Measurements from ENCODE around the gene NCS1. TPM values are rescaled to one million over a fixed set of nuclear protein-coding genes. Genes with fewer than 3 reads are reported as not detected.

The NCS1 gene
- total and polyA plus RNA-seq, 9 of the 15 experiments (the other 6 are each of a cell fraction or from before 2014, with no cell fraction given): 0.28 to 27.0 (median 9.6) TPM

DNA sequence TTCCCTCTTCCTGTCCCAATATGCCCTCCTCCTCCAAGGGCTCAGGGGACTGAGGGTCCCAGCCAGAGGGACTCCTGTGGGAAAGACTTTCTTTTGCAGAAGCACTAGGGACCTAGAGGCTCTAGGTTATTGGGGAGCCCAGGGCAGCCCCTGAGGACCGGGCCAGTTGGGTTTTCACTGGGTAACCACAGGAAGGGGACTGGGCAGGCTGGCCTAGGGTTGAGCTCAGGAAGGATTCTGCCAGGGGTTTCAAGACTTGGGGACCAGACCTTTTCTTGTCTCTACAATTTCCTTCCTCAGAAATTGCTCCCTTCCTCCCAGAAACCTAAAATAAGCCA, 69.0 kb downstream of the NCS1 start:
- BruUV-seq (replicated peaks): no TSS peak
- Histone ChIP-seq H3K36me3 (ENCODE audit: control insufficient read depth, insufficient read depth, low read length) (no peaks in the 10 kb centered on the region), H2AFZ (ENCODE audit: low read depth, low read length) (peak overlapping the region; percentile 96), H4K20me1 (replicated peaks; ENCODE audit: control insufficient read depth, insufficient read depth, low read length) (no peaks in the 10 kb centered on the region), H3K9ac (ENCODE audit: insufficient read depth in 1 of 2, low read depth in 2 of 2, low read length in 2 of 2) (no peak overlapping the region), H3K79me2 (ENCODE audit: control insufficient read depth, insufficient read depth, low read length) (no peaks in the 10 kb centered on the region), H3K9me3 (replicated peaks; ENCODE audit: control insufficient read depth, insufficient read depth, low read depth, low read length) (no peaks in the 10 kb centered on the region; the same call in 1 of the 2 replicates), H3K4me1 (replicated peaks in 1 of 2; ENCODE audit: control insufficient read depth in 2 of 2, insufficient read depth in 2 of 2, low read length in 2 of 2) (peaks cover 27 to 28% of the 10 kb centered on the region in 2 experiments), H3K4me3 (no peak overlapping the region), H3K9me1 (ENCODE audit: control insufficient read depth, insufficient read depth, low read length) (no peaks in the 10 kb centered on the region), H3K4me2 (ENCODE audit: insufficient read depth, low read length) (no peak overlapping the region), H3K27ac (ENCODE audit: extremely low read depth, low read depth, low read length) (no peak overlapping the region), H3K27me3 (ENCODE audit: control insufficient read depth in 2 of 2, insufficient read depth in 2 of 2, low read length in 2 of 2) (no peaks in the 10 kb centered on the region)
- TF ChIP-seq ZNF408 (CRISPR knock-in tag; IDR thresholded peaks at IDR 0.05; ENCODE audit: low read depth): no peak
- no peak for TF ChIP-seq CTBP1 (IDR thresholded peaks at IDR 0.05; ENCODE audit: borderline replicate concordance)
- TF ChIP-seq ZNF224 (CRISPR knock-in tag; IDR thresholded peaks at IDR 0.05): no peak
- TF ChIP-seq, protein P1, sequence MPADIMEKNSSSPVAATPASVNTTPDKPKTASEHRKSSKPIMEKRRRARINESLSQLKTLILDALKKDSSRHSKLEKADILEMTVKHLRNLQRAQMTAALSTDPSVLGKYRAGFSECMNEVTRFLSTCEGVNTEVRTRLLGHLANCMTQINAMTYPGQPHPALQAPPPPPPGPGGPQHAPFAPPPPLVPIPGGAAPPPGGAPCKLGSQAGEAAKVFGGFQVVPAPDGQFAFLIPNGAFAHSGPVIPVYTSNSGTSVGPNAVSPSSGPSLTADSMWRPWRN (IDR thresholded peaks at IDR 0.05; ENCODE audit: low read depth): no peak
- no peak for TF ChIP-seq ZNF764 (CRISPR knock-in tag; IDR thresholded peaks at IDR 0.05; ENCODE audit: low read depth)
- no peak for TF ChIP-seq ETV6 (IDR thresholded peaks at IDR 0.05; ENCODE audit: borderline replicate concordance in 1 of 2, low read depth in 2 of 2, low read length in 1 of 2)
- no peak for TF ChIP-seq ETV6 (CRISPR knock-in tag; IDR thresholded peaks at IDR 0.05; ENCODE audit: borderline replicate concordance)
- no peak for TF ChIP-seq ZFP1 (CRISPR knock-in tag; IDR thresholded peaks at IDR 0.05)
- TF ChIP-seq ETS2 (tag; IDR thresholded peaks at IDR 0.05; ENCODE audit: borderline replicate concordance, poor library complexity, severe bottlenecking): no peak
- TF ChIP-seq, protein P2, sequence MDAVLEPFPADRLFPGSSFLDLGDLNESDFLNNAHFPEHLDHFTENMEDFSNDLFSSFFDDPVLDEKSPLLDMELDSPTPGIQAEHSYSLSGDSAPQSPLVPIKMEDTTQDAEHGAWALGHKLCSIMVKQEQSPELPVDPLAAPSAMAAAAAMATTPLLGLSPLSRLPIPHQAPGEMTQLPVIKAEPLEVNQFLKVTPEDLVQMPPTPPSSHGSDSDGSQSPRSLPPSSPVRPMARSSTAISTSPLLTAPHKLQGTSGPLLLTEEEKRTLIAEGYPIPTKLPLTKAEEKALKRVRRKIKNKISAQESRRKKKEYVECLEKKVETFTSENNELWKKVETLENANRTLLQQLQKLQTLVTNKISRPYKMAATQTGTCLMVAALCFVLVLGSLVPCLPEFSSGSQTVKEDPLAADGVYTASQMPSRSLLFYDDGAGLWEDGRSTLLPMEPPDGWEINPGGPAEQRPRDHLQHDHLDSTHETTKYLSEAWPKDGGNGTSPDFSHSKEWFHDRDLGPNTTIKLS (IDR thresholded peaks at IDR 0.05; ENCODE audit: borderline replicate concordance, low read depth): no peak
- TF ChIP-seq ZNF24 (IDR thresholded peaks at IDR 0.05): no peak
- no peak for TF ChIP-seq DIDO1 (tag; IDR thresholded peaks at IDR 0.05; ENCODE audit: low read depth)
- no peak for TF ChIP-seq CCAR2 (IDR thresholded peaks at IDR 0.05; ENCODE audit: low read depth, low read length)
- TF ChIP-seq HNRNPLL (IDR thresholded peaks at IDR 0.05; ENCODE audit: low read depth, low read length, poor library complexity, severe bottlenecking): no peak
- TF ChIP-seq NEUROD1 (IDR thresholded peaks at IDR 0.05; ENCODE audit: borderline replicate concordance, low read depth, low read length, partially characterized antibody): no peak
- no peak for TF ChIP-seq TAL1 (IDR thresholded peaks at IDR 0.05)
- TF ChIP-seq ZNF354B (CRISPR knock-in tag; IDR thresholded peaks at IDR 0.05): no peak
- WGBS (ENCODE audit: insufficient coverage, low coverage, missing lambda C conversion rate): 93% methylated on average over 1 of the region's 1 CpG
- in situ Hi-C loops (cut with MboI): no loop called here
- no peak for FAIRE-seq
- ChIA-PET CTCF (ENCODE audit: low intra/inter-chr PET ratio) (interaction anchor here (0.6 to 1.0 kb wide), 2 partner anchors 134 to 157 kb away, joined by 3 read pairs; no protein-coding TSS in a partner anchor), POLR2A (no interaction called here)
- intact Hi-C loops (cut with micrococcal nuclease): loop anchor here (10.0 kb wide), 1 partner anchor 104 kb away; no protein-coding TSS in a partner anchor
- ATAC-seq: no peak
- no peak for DNase-seq (ENCODE audit: extremely low read depth in 1 of 4, low spot score in 3 of 4)

Data from K562 (cell line).